GM23338 (cell line): ENCODE data around the gene MAPT. TPM values are rescaled to one million over a fixed set of nuclear protein-coding genes. Genes with fewer than 3 reads are reported as not detected.

Experiments used
- ATAC-seq: fragments of 200-7000 bp; cut with Tn5 transposase; 3 replicates; pipeline ENCODE4 v1.9.1; 2020
- DNase-seq: peaks from one replicate; pipeline ENCODE4 v3.0.0-alpha.2; 2015; ENCODE audit warnings: low spot score
- H2AFZ ChIP-seq: fragments of 200-600 bp; sonication (generic); 2 replicates; pipeline ENCODE4 v1.8.0; 2016; ENCODE audit warnings: antibody characterized with exemption, mild to moderate bottlenecking, moderate library complexity
- H3F3A ChIP-seq: fragments of 200-600 bp; sonication (generic); replicated peaks from 2 replicates; pipeline ENCODE4 v1.8.0; 2017; ENCODE audit warnings: antibody characterized with exemption, mixed run types, low read depth
- H3K27ac ChIP-seq: fragments of 200-600 bp; sonication (generic); 2 replicates; pipeline ENCODE4 v1.6.1; 2016; ENCODE audit warnings: low read depth
- H3K27me3 ChIP-seq: fragments of 200-600 bp; sonication (generic); 2 replicates; pipeline ENCODE4 v1.8.0; 2016; ENCODE audit warnings: mild to moderate bottlenecking, mixed run types, moderate library complexity; ENCODE audit not compliant: insufficient read depth
- H3K36me3 ChIP-seq: fragments of 200-600 bp; sonication (generic); 2 replicates; pipeline ENCODE4 v1.8.0; 2016; ENCODE audit warnings: mild to moderate bottlenecking; ENCODE audit not compliant: insufficient read depth
- H3K4me1 ChIP-seq: fragments of 200-600 bp; sonication (generic); 2 replicates; pipeline ENCODE4 v1.8.0; 2016; ENCODE audit warnings: mild to moderate bottlenecking, moderate library complexity; ENCODE audit not compliant: insufficient read depth
- H3K4me2 ChIP-seq: fragments of 200-600 bp; sonication (generic); 2 replicates; pipeline ENCODE4 v1.7.1; 2017; ENCODE audit warnings: mixed run types
- H3K4me3 ChIP-seq: fragments of 200-600 bp; sonication (generic); 2 replicates; pipeline ENCODE4 v1.6.1; 2016; ENCODE audit warnings: mixed run types
- H3K79me2 ChIP-seq: fragments of 200-600 bp; sonication (generic); replicated peaks from 2 replicates; pipeline ENCODE4 v1.8.0; 2017; ENCODE audit warnings: mild to moderate bottlenecking; ENCODE audit not compliant: insufficient read depth
- H3K9me2 ChIP-seq: fragments of 200-600 bp; sonication (generic); 2 replicates; pipeline ENCODE4 v1.8.0; 2017; ENCODE audit not compliant: insufficient read depth
- H4K20me1 ChIP-seq: fragments of 200-600 bp; sonication (generic); replicated peaks from 2 replicates; pipeline ENCODE4 v1.8.0; 2017; ENCODE audit warnings: mild to moderate bottlenecking; ENCODE audit not compliant: insufficient read depth
- H3K27ac Mint-ChIP-seq: 2 replicates; pipeline ENCODE4 v1.8.0; 2020; ENCODE audit warnings: inconsistent platforms, mild to moderate bottlenecking, moderate library complexity, mixed read lengths
- H3K27me3 Mint-ChIP-seq: 3 replicates; pipeline ENCODE4 v1.8.0; 2022; ENCODE audit warnings: low read depth, mild to moderate bottlenecking, moderate library complexity, mixed read lengths, inconsistent platforms; ENCODE audit not compliant: insufficient read depth, poor library complexity
- H3K36me3 Mint-ChIP-seq: 3 replicates; pipeline ENCODE4 v1.8.0; 2021; ENCODE audit warnings: low read depth, mild to moderate bottlenecking, inconsistent platforms, moderate library complexity, mixed read lengths
- H3K4me1 Mint-ChIP-seq: 3 replicates; pipeline ENCODE4 v1.8.0; 2020; ENCODE audit warnings: mild to moderate bottlenecking, inconsistent platforms, mixed read lengths
- H3K4me3 Mint-ChIP-seq: 3 replicates; pipeline ENCODE4 v1.8.0; 2021; ENCODE audit warnings: moderate library complexity, mild to moderate bottlenecking, inconsistent platforms, mixed read lengths
- H3K9me3 Mint-ChIP-seq: 3 replicates; pipeline ENCODE4 v1.8.0; 2020; ENCODE audit warnings: moderate library complexity, mild to moderate bottlenecking, inconsistent platforms, mixed read lengths
- CREB1 ChIP-seq: fragments of 250-450 bp; sonication (Bioruptor Pico); IDR thresholded peaks from 2 replicates; pipeline ENCODE4 v1.5.0; 2020; ENCODE audit warnings: low read depth, mild to moderate bottlenecking, moderate library complexity
- CTCF ChIP-seq, 2 experiments: fragments of 200-600 bp in 1 of 2; sonication (generic) in 1 of 2; conservative IDR thresholded peaks; 2 replicates each; pipeline versions ENCODE4 v1.5.1 to v1.6.1; 2016 to 2017; ENCODE audit warnings: antibody characterized with exemption in 2 of 2, low read depth in 2 of 2, mild to moderate bottlenecking in 2 of 2, moderate library complexity in 1 of 2
- EZH2 ChIP-seq: fragments of 200-600 bp; sonication (generic); IDR thresholded peaks from one replicate; pipeline ENCODE4 v1.8.0; 2017; ENCODE audit warnings: antibody characterized with exemption, mild to moderate bottlenecking, low read depth; ENCODE audit not compliant: unreplicated experiment
- JUNB ChIP-seq: IDR thresholded peaks from one replicate; pipeline ENCODE4 v1.6.1; 2016; ENCODE audit warnings: antibody characterized with exemption; ENCODE audit not compliant: unreplicated experiment
- NANOG ChIP-seq: IDR thresholded peaks from 2 replicates; pipeline ENCODE4 v1.6.1; 2016; ENCODE audit warnings: antibody characterized with exemption, borderline replicate concordance
- POLR2AphosphoS5 ChIP-seq: IDR thresholded peaks from 2 replicates; pipeline ENCODE4 v1.6.1; 2016; ENCODE audit warnings: antibody characterized with exemption, low read depth
- STAT1 ChIP-seq: IDR thresholded peaks from one replicate; pipeline ENCODE4 v1.6.1; 2016; ENCODE audit warnings: antibody characterized with exemption; ENCODE audit not compliant: unreplicated experiment
- ZNF114 ChIP-seq: fragments of 250-450 bp; sonication (Bioruptor Pico); IDR thresholded peaks from 2 replicates; pipeline ENCODE4 v1.5.0; 2020; ENCODE audit warnings: mild to moderate bottlenecking, moderate library complexity
- polyA plus RNA-seq: library from polyadenylated mRNA; unstranded; fragments of >200 nt; fragmentation: Nextera tagmentation; extraction: Ambion mirVana; gene quantifications from 2 replicates; pipeline ENCODE4 v1.2.1, GENCODE V29; 2016
- total RNA-seq: library from RNA; depleted of rRNA; stranded (reverse); fragments of >200 nt; shearing (Covaris generic); gene quantifications from 2 replicates; pipeline ENCODE4 v1.2.3, GENCODE V29; 2014
- TF ChIP-seq, protein P1 (sequence below): fragments of 250-450 bp; sonication (Bioruptor Pico); IDR thresholded peaks from 2 replicates; pipeline ENCODE4 v1.5.0; 2020; ENCODE audit warnings: mild to moderate bottlenecking, moderate library complexity
- TF ChIP-seq, protein P2 (sequence below): IDR thresholded peaks from one replicate; pipeline ENCODE4 v1.6.1; 2018; ENCODE audit warnings: antibody characterized with exemption; ENCODE audit not compliant: unreplicated experiment

MAPT gene
- total and polyA plus RNA-seq, 2 experiments from 2014 or later = 1.1 to 2.1 TPM

GRCh38 chr17:45963283-45963682 is 68.9 kb downstream of the MAPT start:
- Histone ChIP-seq H3K79me2 (no peaks in the 10 kb centered on the region), H3K27me3 (no peaks in the 10 kb centered on the region), H2AFZ (no peak overlapping the region), H3K27ac (no peak overlapping the region), H3K4me1 (no peaks in the 10 kb centered on the region), H3K4me3 (no peak overlapping the region), H3K9me2 (no peaks in the 10 kb centered on the region), H4K20me1 (no peaks in the 10 kb centered on the region), H3K4me2 (no peak overlapping the region), H3F3A (no peaks in the 10 kb centered on the region), H3K36me3 (no peaks in the 10 kb centered on the region)
- Mint-ChIP-seq H3K9me3 (no peaks in the 10 kb centered on the region), H3K4me1 (no peaks in the 10 kb centered on the region), H3K27me3 (no peaks in the 10 kb centered on the region), H3K27ac (no peak overlapping the region), H3K36me3 (no peaks in the 10 kb centered on the region), H3K4me3 (no peak overlapping the region)
- TF ChIP-seq, protein P1, sequence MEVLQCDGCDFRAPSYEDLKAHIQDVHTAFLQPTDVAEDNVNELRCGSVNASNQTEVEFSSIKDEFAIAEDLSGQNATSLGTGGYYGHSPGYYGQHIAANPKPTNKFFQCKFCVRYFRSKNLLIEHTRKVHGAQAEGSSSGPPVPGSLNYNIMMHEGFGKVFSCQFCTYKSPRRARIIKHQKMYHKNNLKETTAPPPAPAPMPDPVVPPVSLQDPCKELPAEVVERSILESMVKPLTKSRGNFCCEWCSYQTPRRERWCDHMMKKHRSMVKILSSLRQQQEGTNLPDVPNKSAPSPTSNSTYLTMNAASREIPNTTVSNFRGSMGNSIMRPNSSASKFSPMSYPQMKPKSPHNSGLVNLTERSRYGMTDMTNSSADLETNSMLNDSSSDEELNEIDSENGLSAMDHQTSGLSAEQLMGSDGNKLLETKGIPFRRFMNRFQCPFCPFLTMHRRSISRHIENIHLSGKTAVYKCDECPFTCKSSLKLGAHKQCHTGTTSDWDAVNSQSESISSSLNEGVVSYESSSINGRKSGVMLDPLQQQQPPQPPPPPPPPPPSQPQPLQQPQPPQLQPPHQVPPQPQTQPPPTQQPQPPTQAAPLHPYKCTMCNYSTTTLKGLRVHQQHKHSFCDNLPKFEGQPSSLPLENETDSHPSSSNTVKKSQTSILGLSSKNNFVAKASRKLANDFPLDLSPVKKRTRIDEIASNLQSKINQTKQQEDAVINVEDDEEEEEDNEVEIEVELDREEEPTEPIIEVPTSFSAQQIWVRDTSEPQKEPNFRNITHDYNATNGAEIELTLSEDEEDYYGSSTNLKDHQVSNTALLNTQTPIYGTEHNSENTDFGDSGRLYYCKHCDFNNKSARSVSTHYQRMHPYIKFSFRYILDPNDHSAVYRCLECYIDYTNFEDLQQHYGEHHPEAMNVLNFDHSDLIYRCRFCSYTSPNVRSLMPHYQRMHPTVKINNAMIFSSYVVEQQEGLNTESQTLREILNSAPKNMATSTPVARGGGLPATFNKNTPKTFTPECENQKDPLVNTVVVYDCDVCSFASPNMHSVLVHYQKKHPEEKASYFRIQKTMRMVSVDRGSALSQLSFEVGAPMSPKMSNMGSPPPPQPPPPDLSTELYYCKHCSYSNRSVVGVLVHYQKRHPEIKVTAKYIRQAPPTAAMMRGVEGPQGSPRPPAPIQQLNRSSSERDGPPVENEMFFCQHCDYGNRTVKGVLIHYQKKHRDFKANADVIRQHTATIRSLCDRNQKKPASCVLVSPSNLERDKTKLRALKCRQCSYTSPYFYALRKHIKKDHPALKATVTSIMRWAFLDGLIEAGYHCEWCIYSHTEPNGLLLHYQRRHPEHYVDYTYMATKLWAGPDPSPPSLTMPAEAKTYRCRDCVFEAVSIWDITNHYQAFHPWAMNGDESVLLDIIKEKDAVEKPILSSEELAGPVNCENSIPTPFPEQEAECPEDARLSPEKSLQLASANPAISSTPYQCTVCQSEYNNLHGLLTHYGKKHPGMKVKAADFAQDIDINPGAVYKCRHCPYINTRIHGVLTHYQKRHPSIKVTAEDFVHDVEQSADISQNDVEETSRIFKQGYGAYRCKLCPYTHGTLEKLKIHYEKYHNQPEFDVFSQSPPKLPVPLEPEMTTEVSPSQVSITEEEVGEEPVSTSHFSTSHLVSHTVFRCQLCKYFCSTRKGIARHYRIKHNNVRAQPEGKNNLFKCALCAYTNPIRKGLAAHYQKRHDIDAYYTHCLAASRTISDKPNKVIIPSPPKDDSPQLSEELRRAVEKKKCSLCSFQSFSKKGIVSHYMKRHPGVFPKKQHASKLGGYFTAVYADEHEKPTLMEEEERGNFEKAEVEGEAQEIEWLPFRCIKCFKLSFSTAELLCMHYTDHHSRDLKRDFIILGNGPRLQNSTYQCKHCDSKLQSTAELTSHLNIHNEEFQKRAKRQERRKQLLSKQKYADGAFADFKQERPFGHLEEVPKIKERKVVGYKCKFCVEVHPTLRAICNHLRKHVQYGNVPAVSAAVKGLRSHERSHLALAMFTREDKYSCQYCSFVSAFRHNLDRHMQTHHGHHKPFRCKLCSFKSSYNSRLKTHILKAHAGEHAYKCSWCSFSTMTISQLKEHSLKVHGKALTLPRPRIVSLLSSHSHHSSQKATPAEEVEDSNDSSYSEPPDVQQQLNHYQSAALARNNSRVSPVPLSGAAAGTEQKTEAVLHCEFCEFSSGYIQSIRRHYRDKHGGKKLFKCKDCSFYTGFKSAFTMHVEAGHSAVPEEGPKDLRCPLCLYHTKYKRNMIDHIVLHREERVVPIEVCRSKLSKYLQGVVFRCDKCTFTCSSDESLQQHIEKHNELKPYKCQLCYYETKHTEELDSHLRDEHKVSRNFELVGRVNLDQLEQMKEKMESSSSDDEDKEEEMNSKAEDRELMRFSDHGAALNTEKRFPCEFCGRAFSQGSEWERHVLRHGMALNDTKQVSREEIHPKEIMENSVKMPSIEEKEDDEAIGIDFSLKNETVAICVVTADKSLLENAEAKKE = no peak
- TF ChIP-seq JUNB = no peak
- TF ChIP-seq CREB1 = no peak
- TF ChIP-seq POLR2AphosphoS5 = no peak
- no peak for TF ChIP-seq EZH2
- no peak for TF ChIP-seq ZNF114
- no peak for TF ChIP-seq STAT1
- no peak for TF ChIP-seq NANOG
- TF ChIP-seq, protein P2, sequence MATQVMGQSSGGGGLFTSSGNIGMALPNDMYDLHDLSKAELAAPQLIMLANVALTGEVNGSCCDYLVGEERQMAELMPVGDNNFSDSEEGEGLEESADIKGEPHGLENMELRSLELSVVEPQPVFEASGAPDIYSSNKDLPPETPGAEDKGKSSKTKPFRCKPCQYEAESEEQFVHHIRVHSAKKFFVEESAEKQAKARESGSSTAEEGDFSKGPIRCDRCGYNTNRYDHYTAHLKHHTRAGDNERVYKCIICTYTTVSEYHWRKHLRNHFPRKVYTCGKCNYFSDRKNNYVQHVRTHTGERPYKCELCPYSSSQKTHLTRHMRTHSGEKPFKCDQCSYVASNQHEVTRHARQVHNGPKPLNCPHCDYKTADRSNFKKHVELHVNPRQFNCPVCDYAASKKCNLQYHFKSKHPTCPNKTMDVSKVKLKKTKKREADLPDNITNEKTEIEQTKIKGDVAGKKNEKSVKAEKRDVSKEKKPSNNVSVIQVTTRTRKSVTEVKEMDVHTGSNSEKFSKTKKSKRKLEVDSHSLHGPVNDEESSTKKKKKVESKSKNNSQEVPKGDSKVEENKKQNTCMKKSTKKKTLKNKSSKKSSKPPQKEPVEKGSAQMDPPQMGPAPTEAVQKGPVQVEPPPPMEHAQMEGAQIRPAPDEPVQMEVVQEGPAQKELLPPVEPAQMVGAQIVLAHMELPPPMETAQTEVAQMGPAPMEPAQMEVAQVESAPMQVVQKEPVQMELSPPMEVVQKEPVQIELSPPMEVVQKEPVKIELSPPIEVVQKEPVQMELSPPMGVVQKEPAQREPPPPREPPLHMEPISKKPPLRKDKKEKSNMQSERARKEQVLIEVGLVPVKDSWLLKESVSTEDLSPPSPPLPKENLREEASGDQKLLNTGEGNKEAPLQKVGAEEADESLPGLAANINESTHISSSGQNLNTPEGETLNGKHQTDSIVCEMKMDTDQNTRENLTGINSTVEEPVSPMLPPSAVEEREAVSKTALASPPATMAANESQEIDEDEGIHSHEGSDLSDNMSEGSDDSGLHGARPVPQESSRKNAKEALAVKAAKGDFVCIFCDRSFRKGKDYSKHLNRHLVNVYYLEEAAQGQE = no peak
- no peak for TF ChIP-seq CTCF (conservative IDR thresholded peaks at IDR 0.05; ENCODE audit: low read depth in 2 of 2)
- ATAC-seq = no peak
- DNase-seq = no peak
